C4-2B (cell line): ENCODE data around the gene TMEM14A.

Experiments
- CTCF ChIP-seq: fragments of 450-650 bp; conservative IDR thresholded peaks from 2 replicates; pipeline ENCODE4 v1.5.1; 2017; ENCODE audit warnings: mild to moderate bottlenecking
- ZFX ChIP-seq: fragments of 450-650 bp; IDR thresholded peaks from 2 replicates; pipeline ENCODE4 v1.6.1; 2017

GRCh38 chr6:52729576-52729975, 58.7 kb downstream of the TMEM14A start:
- TF ChIP-seq CTCF (no peak), ZFX (no peak)
